HEK293 (cell line): ENCODE data around the gene GLIS1.

ENCODE experiments used
- CTCF ChIA-PET: fragments of 350-600 bp; formaldehyde crosslinking; extraction: SDS; loops from one replicate; lab custom pipeline; 2021; ENCODE audit warnings: antibody characterized with exemption; lab: Yijun Ruan, JAX
- POLR2A ChIA-PET: fragments of 300-600 bp; formaldehyde crosslinking; extraction: SDS; loops from one replicate; lab custom pipeline; 2020; ENCODE audit warnings: antibody characterized with exemption, inconsistent platforms; lab: Yijun Ruan, JAX
- H3K27ac ChIP-seq: fragments of 200-500 bp; sonication (Bioruptor generic); 2 replicates; pipeline ENCODE4 v1.5.1; 2014; ENCODE audit warnings: low read depth, low read length, control low read depth, inconsistent platforms; ENCODE audit errors: extremely low read depth
- H3K36me3 ChIP-seq, 2 experiments: fragments of 200-500 bp in 1 of 2; sonication (Bioruptor generic) in 1 of 2; 1 replicate in 1 of 2; 2 replicates in 1 of 2; pipeline ENCODE4 v1.5.1; 2014 to 2017; ENCODE audit warnings: inconsistent platforms in 2 of 2, low read length in 2 of 2; ENCODE audit not compliant: control insufficient read depth in 2 of 2, insufficient read depth in 1 of 2
- H3K4me1 ChIP-seq: fragments of 200-500 bp; sonication (Bioruptor generic); 2 replicates; pipeline ENCODE4 v1.5.1; 2014; ENCODE audit warnings: mild to moderate bottlenecking, low read length, inconsistent platforms; ENCODE audit not compliant: control insufficient read depth, insufficient read depth
- H3K4me3 ChIP-seq: 2 replicates; pipeline ENCODE4 v1.5.1; 2011; ENCODE audit warnings: low read depth, mild to moderate bottlenecking, control low read depth, low read length, moderate library complexity
- H3K9me3 ChIP-seq: fragments of 200-500 bp; sonication (Bioruptor generic); 2 replicates; pipeline ENCODE4 v1.5.1; 2014; ENCODE audit warnings: low read depth, low read length, inconsistent platforms; ENCODE audit not compliant: control insufficient read depth, insufficient read depth
- KLF16 ChIP-seq: fragments of 450-650 bp; formaldehyde crosslinking; IDR thresholded peaks from 2 replicates; pipeline ENCODE4 v1.5.1; 2017; ENCODE audit warnings: missing biosample characterization, missing genetic modification characterization
- KLF8 ChIP-seq: fragments of 450-650 bp; formaldehyde crosslinking; IDR thresholded peaks from 2 replicates; pipeline ENCODE4 v1.5.1; 2016; ENCODE audit warnings: missing biosample characterization, missing genetic modification characterization
- WT1 ChIP-seq: fragments of 450-650 bp; formaldehyde crosslinking; IDR thresholded peaks from 2 replicates; pipeline ENCODE4 v1.5.1; 2016; ENCODE audit warnings: missing biosample characterization, missing genetic modification characterization
- ZBTB17 ChIP-seq: fragments of 450-650 bp; formaldehyde crosslinking; IDR thresholded peaks from 2 replicates; pipeline ENCODE4 v1.5.1; 2016; ENCODE audit warnings: missing biosample characterization, missing genetic modification characterization
- ZBTB20 ChIP-seq: fragments of 450-650 bp; formaldehyde crosslinking; IDR thresholded peaks from 2 replicates; pipeline ENCODE4 v1.5.1; 2016; ENCODE audit warnings: missing biosample characterization, missing genetic modification characterization
- ZFHX2 ChIP-seq: fragments of 450-650 bp; formaldehyde crosslinking; conservative IDR thresholded peaks from 2 replicates; pipeline ENCODE4 v1.5.1; 2016; ENCODE audit warnings: missing biosample characterization, missing genetic modification characterization
- ZIC2 ChIP-seq: fragments of 450-650 bp; formaldehyde crosslinking; IDR thresholded peaks from 2 replicates; pipeline ENCODE4 v1.5.1; 2016; ENCODE audit warnings: missing biosample characterization, missing genetic modification characterization
- ZNF23 ChIP-seq: fragments of 450-650 bp; formaldehyde crosslinking; IDR thresholded peaks from 2 replicates; pipeline ENCODE4 v1.5.1; 2016; ENCODE audit warnings: missing biosample characterization, missing genetic modification characterization, borderline replicate concordance
- ZNF335 ChIP-seq: fragments of 450-650 bp; formaldehyde crosslinking; conservative IDR thresholded peaks from 2 replicates; pipeline ENCODE4 v1.5.1; 2016; ENCODE audit warnings: missing biosample characterization, missing genetic modification characterization
- ZNF341 ChIP-seq: fragments of 450-650 bp; formaldehyde crosslinking; IDR thresholded peaks from 2 replicates; pipeline ENCODE4; 2016; ENCODE audit warnings: low read depth, missing biosample characterization, missing genetic modification characterization
- ZNF362 ChIP-seq: fragments of 450-650 bp; formaldehyde crosslinking; IDR thresholded peaks from 2 replicates; pipeline ENCODE4 v1.5.1; 2016; ENCODE audit warnings: missing biosample characterization, missing genetic modification characterization
- ZNF366 ChIP-seq: fragments of 450-650 bp; formaldehyde crosslinking; conservative IDR thresholded peaks from 2 replicates; pipeline ENCODE4 v1.5.1; 2016; ENCODE audit warnings: missing biosample characterization, missing genetic modification characterization
- ZNF585B ChIP-seq: fragments of 450-650 bp; formaldehyde crosslinking; IDR thresholded peaks from 2 replicates; pipeline ENCODE4 v1.5.1; 2016; ENCODE audit warnings: missing biosample characterization, missing genetic modification characterization
- ZNF600 ChIP-seq: fragments of 450-650 bp; formaldehyde crosslinking; IDR thresholded peaks from 2 replicates; pipeline ENCODE4 v1.5.1; 2016; ENCODE audit warnings: missing biosample characterization, missing genetic modification characterization
- ZNF677 ChIP-seq: fragments of 450-650 bp; IDR thresholded peaks from 2 replicates; pipeline ENCODE4 v1.5.0; 2018; ENCODE audit warnings: missing biosample characterization, mild to moderate bottlenecking, missing genetic modification characterization, moderate library complexity
- ZNF768 ChIP-seq: fragments of 450-650 bp; formaldehyde crosslinking; IDR thresholded peaks from 2 replicates; pipeline ENCODE4 v1.5.1; 2018; ENCODE audit warnings: missing biosample characterization, mild to moderate bottlenecking, missing genetic modification characterization
- ZSCAN16 ChIP-seq: fragments of 450-650 bp; formaldehyde crosslinking; IDR thresholded peaks from 2 replicates; pipeline ENCODE4 v1.5.1; 2016; ENCODE audit warnings: missing biosample characterization, missing genetic modification characterization
- TF ChIP-seq, protein P1 (sequence below): fragments of 450-650 bp; formaldehyde crosslinking; IDR thresholded peaks from 2 replicates; pipeline ENCODE4 v1.5.1; 2017; ENCODE audit warnings: missing biosample characterization, missing genetic modification characterization
- TF ChIP-seq, protein P2 (sequence below): fragments of 450-650 bp; formaldehyde crosslinking; IDR thresholded peaks from 2 replicates; pipeline ENCODE4 v1.5.1; 2017; ENCODE audit warnings: missing biosample characterization, missing genetic modification characterization
- TF ChIP-seq, protein P3 (sequence below): fragments of 450-650 bp; formaldehyde crosslinking; IDR thresholded peaks from 2 replicates; pipeline ENCODE4 v1.5.1; 2016; ENCODE audit warnings: missing biosample characterization, missing genetic modification characterization

Gene GLIS1

GRCh38 chr1:53738205-53739108 lies 507 bp downstream of the GLIS1 start (continued):
- TF ChIP-seq, protein P1, sequence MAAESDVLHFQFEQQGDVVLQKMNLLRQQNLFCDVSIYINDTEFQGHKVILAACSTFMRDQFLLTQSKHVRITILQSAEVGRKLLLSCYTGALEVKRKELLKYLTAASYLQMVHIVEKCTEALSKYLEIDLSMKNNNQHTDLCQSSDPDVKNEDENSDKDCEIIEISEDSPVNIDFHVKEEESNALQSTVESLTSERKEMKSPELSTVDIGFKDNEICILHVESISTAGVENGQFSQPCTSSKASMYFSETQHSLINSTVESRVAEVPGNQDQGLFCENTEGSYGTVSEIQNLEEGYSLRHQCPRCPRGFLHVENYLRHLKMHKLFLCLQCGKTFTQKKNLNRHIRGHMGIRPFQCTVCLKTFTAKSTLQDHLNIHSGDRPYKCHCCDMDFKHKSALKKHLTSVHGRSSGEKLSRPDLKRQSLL (tag by site-specific recombination) = peak; percentile 78; the same call in 1 of the 2 replicates
- TF ChIP-seq ZFHX2 (tag by site-specific recombination) (peak; percentile 69), ZNF768 (tag by site-specific recombination) (no peak), KLF16 (tag by site-specific recombination) (no peak), KLF8 (tag by site-specific recombination) (peak; percentile 11; the same call in 1 of the 2 replicates), ZNF585B (tag by site-specific recombination) (0 out of 2 replicates have a peak, but pooled peaks have one; percentile 8)

DNA sequence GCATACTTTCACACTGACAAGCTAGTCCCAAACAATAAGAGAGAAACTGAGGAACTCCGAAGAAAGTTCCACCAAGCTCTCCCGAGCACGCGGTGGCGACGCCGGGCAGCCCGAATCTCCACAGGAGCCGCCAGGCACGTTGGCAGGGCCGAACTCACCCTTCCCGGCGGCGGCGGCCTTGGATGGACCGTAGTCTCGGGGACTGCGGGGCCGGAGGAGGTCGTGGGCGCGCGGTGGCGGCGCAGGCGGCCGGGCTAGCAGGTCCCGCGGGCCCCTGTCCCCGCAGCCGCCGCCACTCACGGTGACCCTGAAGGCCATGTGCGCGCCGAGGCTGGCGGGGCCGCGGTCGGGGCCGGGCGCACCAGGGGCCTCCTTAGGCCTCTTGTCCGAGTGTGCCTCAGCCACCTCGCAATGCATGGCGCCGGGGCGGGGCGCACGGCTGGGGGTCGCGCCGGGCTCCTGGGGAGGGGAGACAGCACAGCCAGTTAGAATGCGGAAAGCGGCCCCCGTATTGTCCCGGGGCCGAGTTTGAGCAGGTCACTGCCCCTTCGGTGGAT lies 1.2 kb downstream of the GLIS1 start:
- Histone ChIP-seq H3K27ac (no peak overlapping the region), H3K36me3 (no peaks in the 10 kb centered on the region), H3K9me3 (no peaks in the 10 kb centered on the region), H3K4me1 (peaks cover 23% of the 10 kb centered on the region), H3K4me3 (no peak overlapping the region)
- CTCF ChIA-PET = no interaction called here
- TF ChIP-seq ZNF23 (tag by site-specific recombination) (no peak), ZNF341 (tag by site-specific recombination) (0 out of 2 replicates have a peak, but pooled peaks have one; percentile 7)
- POLR2A ChIA-PET = no interaction called here

GRCh38 chr1:53736290-53736689 lies 2.7 kb downstream of the GLIS1 start:
- Histone ChIP-seq H3K36me3 (no peaks in the 10 kb centered on the region), H3K4me3 (no peak overlapping the region), H3K4me1 (peaks cover 23% of the 10 kb centered on the region), H3K9me3 (no peaks in the 10 kb centered on the region), H3K27ac (no peak overlapping the region)
- TF ChIP-seq ZBTB20 (tag by site-specific recombination) (peak; percentile 54; the same call in 1 of the 2 replicates), ZNF600 (peak; percentile 57), WT1 (tag by site-specific recombination) (peak; percentile 82), ZSCAN16 (tag by site-specific recombination) (no peak), ZNF335 (peak; percentile 28; the same call in 1 of the 2 replicates), ZBTB17 (tag by site-specific recombination) (peak; percentile 76), ZIC2 (tag by site-specific recombination) (peak; percentile 37; the same call in 1 of the 2 replicates), ZNF366 (tag by site-specific recombination) (no peak), ZNF362 (tag by site-specific recombination) (no peak), ZNF677 (tag by site-specific recombination) (no peak)
- TF ChIP-seq, protein P2, sequence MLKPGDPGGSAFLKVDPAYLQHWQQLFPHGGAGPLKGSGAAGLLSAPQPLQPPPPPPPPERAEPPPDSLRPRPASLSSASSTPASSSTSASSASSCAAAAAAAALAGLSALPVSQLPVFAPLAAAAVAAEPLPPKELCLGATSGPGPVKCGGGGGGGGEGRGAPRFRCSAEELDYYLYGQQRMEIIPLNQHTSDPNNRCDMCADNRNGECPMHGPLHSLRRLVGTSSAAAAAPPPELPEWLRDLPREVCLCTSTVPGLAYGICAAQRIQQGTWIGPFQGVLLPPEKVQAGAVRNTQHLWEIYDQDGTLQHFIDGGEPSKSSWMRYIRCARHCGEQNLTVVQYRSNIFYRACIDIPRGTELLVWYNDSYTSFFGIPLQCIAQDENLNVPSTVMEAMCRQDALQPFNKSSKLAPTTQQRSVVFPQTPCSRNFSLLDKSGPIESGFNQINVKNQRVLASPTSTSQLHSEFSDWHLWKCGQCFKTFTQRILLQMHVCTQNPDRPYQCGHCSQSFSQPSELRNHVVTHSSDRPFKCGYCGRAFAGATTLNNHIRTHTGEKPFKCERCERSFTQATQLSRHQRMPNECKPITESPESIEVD (tag by site-specific recombination) = peak; percentile 39; the same call in 1 of the 2 replicates
- TF ChIP-seq, protein P3, sequence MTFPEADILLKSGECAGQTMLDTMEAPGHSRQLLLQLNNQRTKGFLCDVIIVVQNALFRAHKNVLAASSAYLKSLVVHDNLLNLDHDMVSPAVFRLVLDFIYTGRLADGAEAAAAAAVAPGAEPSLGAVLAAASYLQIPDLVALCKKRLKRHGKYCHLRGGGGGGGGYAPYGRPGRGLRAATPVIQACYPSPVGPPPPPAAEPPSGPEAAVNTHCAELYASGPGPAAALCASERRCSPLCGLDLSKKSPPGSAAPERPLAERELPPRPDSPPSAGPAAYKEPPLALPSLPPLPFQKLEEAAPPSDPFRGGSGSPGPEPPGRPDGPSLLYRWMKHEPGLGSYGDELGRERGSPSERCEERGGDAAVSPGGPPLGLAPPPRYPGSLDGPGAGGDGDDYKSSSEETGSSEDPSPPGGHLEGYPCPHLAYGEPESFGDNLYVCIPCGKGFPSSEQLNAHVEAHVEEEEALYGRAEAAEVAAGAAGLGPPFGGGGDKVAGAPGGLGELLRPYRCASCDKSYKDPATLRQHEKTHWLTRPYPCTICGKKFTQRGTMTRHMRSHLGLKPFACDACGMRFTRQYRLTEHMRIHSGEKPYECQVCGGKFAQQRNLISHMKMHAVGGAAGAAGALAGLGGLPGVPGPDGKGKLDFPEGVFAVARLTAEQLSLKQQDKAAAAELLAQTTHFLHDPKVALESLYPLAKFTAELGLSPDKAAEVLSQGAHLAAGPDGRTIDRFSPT (tag by site-specific recombination) = no peak
- POLR2A ChIA-PET = no interaction called here
- CTCF ChIA-PET = interaction anchor here (0.7 to 1.3 kb wide), 4 partner anchors 21 to 319 kb away, joined by 3 to 4 read pairs (median 3); no protein-coding TSS in a partner anchor
